Neural progenitor cell (in vitro differentiated cells): ENCODE measurements around the gene RD3L.

Source experiments
- EZH2 ChIP-seq: fragments of 200-600 bp; sonication (generic); IDR thresholded peaks from 2 replicates; pipeline ENCODE4 v1.6.1; 2017; ENCODE audit warnings: antibody characterized with exemption, mild to moderate bottlenecking, moderate library complexity
- EZH2phosphoT487 ChIP-seq: fragments of 200-600 bp; sonication (generic); IDR thresholded peaks from 2 replicates; pipeline ENCODE4 v1.6.1; 2017; ENCODE audit warnings: antibody characterized with exemption
- TF ChIP-seq, protein P1 (sequence below): fragments of 200-600 bp; sonication (generic); IDR thresholded peaks from 2 replicates; pipeline ENCODE4 v1.5.1; 2017; ENCODE audit warnings: antibody characterized with exemption, mild to moderate bottlenecking

DNA sequence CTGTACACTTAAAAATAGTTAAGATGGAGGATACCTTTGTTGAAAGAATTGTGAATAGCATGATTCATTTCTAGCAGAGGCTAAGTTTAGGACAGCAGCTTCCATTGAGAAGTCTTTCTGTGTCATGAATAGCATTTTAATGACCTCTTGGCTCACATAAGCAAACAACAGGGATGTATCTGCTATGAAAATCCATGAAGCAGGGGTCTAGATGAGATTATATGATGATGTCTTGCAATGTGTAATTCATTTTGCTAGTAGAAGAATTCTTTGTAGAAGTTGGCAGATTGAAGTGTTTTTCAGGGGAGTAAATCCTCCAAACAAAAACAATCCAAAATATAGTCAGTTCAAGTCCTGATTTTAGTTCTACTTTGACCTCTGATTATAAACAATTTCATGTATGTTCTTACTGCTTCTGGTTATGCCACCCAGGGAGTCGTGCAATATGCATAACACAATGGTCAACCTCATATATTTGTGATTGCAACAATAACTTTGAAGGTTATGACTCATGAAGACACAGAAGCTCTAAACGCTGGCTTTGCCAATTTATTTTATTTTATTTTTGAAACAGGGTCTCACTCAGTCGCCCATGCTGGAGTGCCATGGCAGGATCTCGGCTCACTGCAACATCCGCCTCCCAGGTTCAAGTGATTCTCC, 6.9 kb upstream of the RD3L start:
- TF ChIP-seq, protein P1, sequence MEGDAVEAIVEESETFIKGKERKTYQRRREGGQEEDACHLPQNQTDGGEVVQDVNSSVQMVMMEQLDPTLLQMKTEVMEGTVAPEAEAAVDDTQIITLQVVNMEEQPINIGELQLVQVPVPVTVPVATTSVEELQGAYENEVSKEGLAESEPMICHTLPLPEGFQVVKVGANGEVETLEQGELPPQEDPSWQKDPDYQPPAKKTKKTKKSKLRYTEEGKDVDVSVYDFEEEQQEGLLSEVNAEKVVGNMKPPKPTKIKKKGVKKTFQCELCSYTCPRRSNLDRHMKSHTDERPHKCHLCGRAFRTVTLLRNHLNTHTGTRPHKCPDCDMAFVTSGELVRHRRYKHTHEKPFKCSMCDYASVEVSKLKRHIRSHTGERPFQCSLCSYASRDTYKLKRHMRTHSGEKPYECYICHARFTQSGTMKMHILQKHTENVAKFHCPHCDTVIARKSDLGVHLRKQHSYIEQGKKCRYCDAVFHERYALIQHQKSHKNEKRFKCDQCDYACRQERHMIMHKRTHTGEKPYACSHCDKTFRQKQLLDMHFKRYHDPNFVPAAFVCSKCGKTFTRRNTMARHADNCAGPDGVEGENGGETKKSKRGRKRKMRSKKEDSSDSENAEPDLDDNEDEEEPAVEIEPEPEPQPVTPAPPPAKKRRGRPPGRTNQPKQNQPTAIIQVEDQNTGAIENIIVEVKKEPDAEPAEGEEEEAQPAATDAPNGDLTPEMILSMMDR = no peak
- no peak for TF ChIP-seq EZH2phosphoT487
- no peak for TF ChIP-seq EZH2
